IPS-18a (cell line): ENCODE results near the gene FAM83C.
A peak's percentile ranks its signal among the peaks of the same experiment; 100 is the strongest.

Experiments
- H3K27ac ChIP-seq: one replicate; pipeline ENCODE4 v1.5.1; 2013; ENCODE audit warnings: low read length
- H3K27me3 ChIP-seq: one replicate; pipeline ENCODE4 v1.6.1; 2013; ENCODE audit warnings: mild to moderate bottlenecking, low read length; ENCODE audit not compliant: control insufficient read depth, insufficient read depth
- H3K36me3 ChIP-seq: one replicate; pipeline ENCODE4 v1.6.1; 2013; ENCODE audit warnings: low read depth, low read length; ENCODE audit not compliant: control insufficient read depth
- H3K4me1 ChIP-seq: one replicate; pipeline ENCODE4 v1.6.1; 2013; ENCODE audit warnings: low read depth, low read length; ENCODE audit not compliant: control insufficient read depth
- H3K4me3 ChIP-seq: one replicate; pipeline ENCODE4 v1.5.1; 2013; ENCODE audit warnings: low read length
- H3K9ac ChIP-seq: one replicate; pipeline ENCODE4 v1.6.1; 2013; ENCODE audit warnings: mild to moderate bottlenecking, low read length, moderate library complexity
- H3K9me3 ChIP-seq: one replicate; pipeline ENCODE4 v1.6.1; 2013; ENCODE audit warnings: low read depth, low read length; ENCODE audit not compliant: control insufficient read depth

The FAM83C gene

DNA sequence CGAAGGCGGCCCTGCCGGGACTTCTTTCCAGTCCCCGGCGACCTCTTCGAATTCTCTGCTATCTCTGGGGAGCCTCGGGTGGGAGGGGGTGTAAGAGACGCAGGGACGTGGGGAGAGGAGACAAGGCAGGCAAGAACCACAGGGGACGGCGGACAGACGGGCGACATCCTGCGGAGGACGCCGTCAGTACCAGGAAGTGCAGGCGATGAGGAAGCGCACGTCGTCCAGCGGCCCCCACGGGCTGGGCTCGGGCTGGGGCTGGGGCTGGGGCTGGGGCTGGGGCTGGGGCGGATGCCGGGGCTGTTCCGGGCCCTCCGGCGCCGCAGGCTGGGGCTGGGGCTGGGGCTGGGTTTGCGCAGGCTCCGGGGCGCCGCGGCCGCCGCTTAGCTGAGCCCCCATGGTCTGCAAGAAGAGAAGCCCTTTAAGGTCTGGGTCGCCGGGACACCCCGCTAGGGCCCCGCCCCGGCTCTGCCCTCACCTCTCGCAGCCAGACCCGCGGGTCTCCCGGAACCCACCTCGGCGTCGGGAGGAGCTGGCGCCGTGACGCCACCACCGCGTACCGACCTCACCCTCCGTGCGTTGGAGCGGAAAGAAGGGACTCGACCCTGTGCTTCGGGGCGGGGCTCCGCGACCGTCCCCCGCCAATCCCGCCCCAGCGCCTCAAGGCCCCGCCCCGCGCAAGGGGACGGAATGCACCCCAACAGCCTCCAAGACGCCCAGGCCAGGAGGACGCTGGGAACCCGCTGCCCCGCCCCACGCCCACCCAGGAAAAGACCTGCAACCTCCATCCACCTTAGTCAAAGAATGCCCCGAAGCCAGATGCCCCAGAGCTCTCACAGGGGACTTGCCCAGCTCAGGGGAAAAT, 14.5 kb downstream of the FAM83C start, which contains the start of gene MMP24OS:
Gene MMP24OS (minus strand): TSS at position 592 of the 865 bp plus-strand sequence. CDS start 193 bp downstream, at position 399.
- Histone ChIP-seq H3K9ac (peak within 1 kb of the TSS; percentile 62), H3K27me3 (no peaks in the 10 kb centered on the region), H3K4me1 (no peaks in the 10 kb centered on the region), H3K36me3 (peaks cover 31% of the 10 kb centered on the region), H3K9me3 (no peaks in the 10 kb centered on the region), H3K4me3 (peak within 1 kb of the TSS; percentile 73), H3K27ac (peak within 1 kb of the TSS; percentile 38)

DNA sequence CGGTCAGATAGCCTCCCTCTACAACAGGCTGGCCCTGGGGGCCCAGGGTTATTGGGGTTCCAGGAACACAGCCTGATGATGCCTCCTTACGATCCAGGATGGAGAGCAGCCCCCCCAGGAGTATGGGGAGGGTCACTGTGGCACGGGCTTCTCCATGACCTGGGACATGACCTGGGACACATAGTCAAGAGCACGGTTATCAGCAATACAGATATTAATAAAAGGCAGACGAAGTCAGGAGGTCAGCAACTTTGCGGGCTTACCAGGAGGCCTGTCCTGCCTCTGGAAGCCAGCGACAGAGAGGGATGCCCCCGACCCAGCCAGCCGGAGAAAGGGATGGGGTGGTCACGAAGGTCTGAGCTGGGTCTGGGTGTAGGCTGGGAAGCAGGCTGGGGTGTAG, 15.1 kb downstream of the FAM83C start:
- H3K27ac ChIP-seq, result peak overlapping the region; percentile 38
- H3K9ac ChIP-seq, result peak overlapping the region; percentile 62

GRCh38 chr20:35276408-35276807, 15.8 kb downstream of the FAM83C start:
- Histone ChIP-seq H3K27me3 (no peaks in the 10 kb centered on the region), H3K9ac (peak overlapping the region; percentile 62), H3K27ac (no peak overlapping the region), H3K36me3 (peaks cover 26% of the 10 kb centered on the region), H3K9me3 (no peaks in the 10 kb centered on the region), H3K4me3 (peak overlapping the region; percentile 73), H3K4me1 (no peaks in the 10 kb centered on the region)

More for the DNA sequence above, 15.1 kb downstream of the FAM83C start:
- Histone ChIP-seq H3K4me1 (no peaks in the 10 kb centered on the region), H3K36me3 (peaks cover 29% of the 10 kb centered on the region), H3K4me3 (peak overlapping the region; percentile 73), H3K27me3 (no peaks in the 10 kb centered on the region), H3K9me3 (no peaks in the 10 kb centered on the region)

GRCh38 chr20:35275741-35276251, 16.4 kb downstream of the FAM83C start:
- Histone ChIP-seq H3K9ac (no peak overlapping the region), H3K4me1 (no peaks in the 10 kb centered on the region), H3K36me3 (peaks cover 24% of the 10 kb centered on the region), H3K4me3 (no peak overlapping the region), H3K27ac (no peak overlapping the region), H3K9me3 (no peaks in the 10 kb centered on the region), H3K27me3 (no peaks in the 10 kb centered on the region)

- no peak overlapping the region for H3K27ac ChIP-seq
- H3K9ac ChIP-seq, result no peak overlapping the region
These were observed 17.8 kb downstream of the FAM83C start for GRCh38 chr20:35274172-35275092.

GRCh38 chr20:35273449-35274171, 18.6 kb downstream of the FAM83C start:
- Histone ChIP-seq H3K4me3 (no peak overlapping the region), H3K9ac (no peak overlapping the region), H3K36me3 (peaks cover 2% of the 10 kb centered on the region), H3K27ac (no peak overlapping the region), H3K27me3 (no peaks in the 10 kb centered on the region), H3K9me3 (no peaks in the 10 kb centered on the region), H3K4me1 (peaks cover 6% of the 10 kb centered on the region)

More at GRCh38 chr20:35274172-35275092, 17.8 kb downstream of the FAM83C start:
- Histone ChIP-seq H3K27me3 (no peaks in the 10 kb centered on the region), H3K36me3 (peaks cover 10% of the 10 kb centered on the region), H3K4me3 (no peak overlapping the region), H3K4me1 (peaks cover 2% of the 10 kb centered on the region), H3K9me3 (no peaks in the 10 kb centered on the region)

- H3K9ac ChIP-seq, result no peak overlapping the region
- H3K4me3 ChIP-seq, result no peak overlapping the region
- no peak overlapping the region for H3K27ac ChIP-seq
- H3K27me3 ChIP-seq, result no peaks in the 10 kb centered on the region
- no peaks in the 10 kb centered on the region for H3K9me3 ChIP-seq
- peaks cover 6% of the 10 kb centered on the region for H3K4me1 ChIP-seq
- no peaks in the 10 kb centered on the region for H3K36me3 ChIP-seq
These were observed 20.3 kb downstream of the FAM83C start for GRCh38 chr20:35271904-35272303.

DNA sequence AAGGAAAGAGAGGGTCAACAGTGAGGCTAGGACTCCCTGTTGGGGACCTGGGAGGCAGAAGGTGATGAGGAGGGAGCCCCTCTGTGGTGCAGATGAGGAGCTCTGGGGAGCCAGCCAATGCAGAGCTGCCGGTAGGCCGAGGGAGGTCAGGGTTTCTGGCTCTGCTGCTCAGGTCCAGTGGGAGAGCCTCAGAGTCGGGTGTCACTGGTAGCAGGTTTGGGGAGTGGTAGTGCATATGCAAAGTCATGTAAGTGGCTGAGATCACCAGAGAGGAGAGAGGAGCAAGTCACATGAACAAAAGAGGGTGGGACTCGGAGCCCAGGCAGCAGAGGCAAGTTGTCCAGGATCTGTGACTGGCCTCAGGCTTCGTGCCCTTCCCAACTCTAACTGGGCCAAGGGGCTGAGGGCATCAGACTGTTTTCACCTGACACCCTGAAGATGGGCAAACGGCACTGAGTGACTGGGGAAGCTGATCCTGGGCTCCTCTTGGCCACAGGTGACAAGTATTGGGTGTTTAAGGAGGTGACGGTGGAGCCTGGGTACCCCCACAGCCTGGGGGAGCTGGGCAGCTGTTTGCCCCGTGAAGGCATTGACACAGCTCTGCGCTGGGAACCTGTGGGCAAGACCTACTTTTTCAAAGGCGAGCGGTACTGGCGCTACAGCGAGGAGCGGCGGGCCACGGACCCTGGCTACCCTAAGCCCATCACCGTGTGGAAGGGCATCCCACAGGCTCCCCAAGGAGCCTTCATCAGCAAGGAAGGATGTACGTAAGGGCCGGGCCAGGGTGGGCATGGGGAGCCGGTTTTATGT, 20.9 kb downstream of the FAM83C start:
- H3K36me3 ChIP-seq, result no peaks in the 10 kb centered on the region
- no peaks in the 10 kb centered on the region for H3K27me3 ChIP-seq
- H3K27ac ChIP-seq, result no peak overlapping the region
- H3K4me1 ChIP-seq, result peaks cover 6% of the 10 kb centered on the region
- no peaks in the 10 kb centered on the region for H3K9me3 ChIP-seq
- no peak overlapping the region for H3K9ac ChIP-seq
- H3K4me3 ChIP-seq, result no peak overlapping the region

DNA sequence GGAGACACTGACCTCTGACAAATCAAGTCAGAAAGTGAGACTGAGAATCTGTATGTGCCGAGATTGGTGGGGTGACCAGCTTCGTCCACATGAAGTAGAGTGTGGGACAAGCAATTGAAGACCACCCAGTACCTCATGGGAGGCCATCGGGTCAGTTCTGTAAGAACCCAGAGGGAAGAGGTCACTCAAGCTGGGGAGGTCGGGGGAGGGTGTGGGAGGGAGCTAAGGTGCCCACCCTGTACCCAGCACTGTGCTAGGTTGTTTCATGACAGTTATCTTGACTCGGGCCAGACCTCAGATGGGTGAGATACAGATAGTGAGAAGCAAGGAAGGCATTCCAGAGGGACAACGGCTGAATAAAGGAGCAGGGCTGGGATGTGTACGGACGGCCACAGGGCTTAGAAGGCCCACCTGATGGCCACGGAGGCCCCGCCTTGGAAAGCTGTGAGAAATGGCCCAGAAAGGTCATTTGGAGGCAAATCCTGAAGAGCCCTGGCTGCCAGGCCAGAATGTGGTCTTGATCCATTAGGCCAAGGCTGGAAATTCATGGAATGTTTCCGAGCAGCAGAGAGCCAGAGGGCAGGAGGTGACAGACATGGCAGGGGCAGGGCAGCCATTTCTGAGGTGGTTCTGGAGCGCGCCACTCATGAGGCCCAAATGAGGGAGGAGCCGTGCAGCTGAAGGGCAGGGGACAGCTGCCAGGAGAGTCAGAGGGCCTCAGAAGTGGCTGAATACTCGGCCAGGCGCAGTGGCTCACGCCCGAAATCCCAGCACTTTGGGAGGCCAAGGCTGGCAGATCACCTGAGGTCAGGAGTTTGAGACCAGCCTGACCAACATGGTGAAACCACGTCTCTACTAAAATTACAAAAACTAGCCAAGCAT, 22.0 kb downstream of the FAM83C start:
- peaks cover 6% of the 10 kb centered on the region for H3K4me1 ChIP-seq
- no peaks in the 10 kb centered on the region for H3K36me3 ChIP-seq
- H3K27ac ChIP-seq, result no peak overlapping the region
- H3K9ac ChIP-seq, result no peak overlapping the region
- H3K4me3 ChIP-seq, result no peak overlapping the region
- no peaks in the 10 kb centered on the region for H3K9me3 ChIP-seq
- no peaks in the 10 kb centered on the region for H3K27me3 ChIP-seq
